A673 (cell line): ENCODE data around the gene F7. TPM values are rescaled to one million over a fixed set of nuclear protein-coding genes. Genes with fewer than 3 reads are reported as not detected.

Experiments used
- BruUV-seq: library from RNA; stranded (reverse); fragments of 400-500 nt; replicated peaks from 2 replicates; lab custom pipeline; 2021; lab: Mats Ljungman, UMichigan
- CTCF ChIA-PET: fragments of 300-600 bp; sonication (Branson Sonifier 250); formaldehyde crosslinking; loops from one replicate; lab custom pipeline; 2022; ENCODE audit warnings: antibody characterized with exemption; lab: Charles Lee
- POLR2A ChIA-PET: fragments of 300-600 bp; sonication (Branson Sonifier 250); formaldehyde crosslinking; loops from one replicate; lab custom pipeline; 2022; ENCODE audit warnings: antibody characterized with exemption; ENCODE audit not compliant: low non-redundant PET; lab: Charles Lee
- DNase-seq: peaks from one replicate; pipeline ENCODE4 v3.0.0-alpha.2; 2015; ENCODE audit warnings: low spot score
- H3K27ac ChIP-seq: fragments of 200-600 bp; sonication (generic); 2 replicates; pipeline ENCODE4 v1.5.1; 2016; ENCODE audit warnings: mixed run types, low read depth, mild to moderate bottlenecking, mixed read lengths, antibody characterized with exemption, low read length; ENCODE audit not compliant: poor library complexity, severe bottlenecking
- H3K27me3 ChIP-seq: fragments of 200-600 bp; sonication (generic); replicated peaks from 2 replicates; pipeline ENCODE4 v1.6.1; 2017; ENCODE audit warnings: mixed run types, low read depth, mild to moderate bottlenecking, mixed read lengths, antibody characterized with exemption, low read length; ENCODE audit not compliant: insufficient read depth, poor library complexity
- H3K36me3 ChIP-seq: fragments of 200-600 bp; sonication (generic); 2 replicates; pipeline ENCODE4 v1.6.1; 2016; ENCODE audit warnings: mixed run types, mild to moderate bottlenecking, mixed read lengths, antibody characterized with exemption, low read length; ENCODE audit not compliant: insufficient read depth, poor library complexity, severe bottlenecking
- H3K4me1 ChIP-seq: fragments of 200-600 bp; sonication (generic); 2 replicates; pipeline ENCODE4 v1.6.1; 2017; ENCODE audit warnings: mixed run types, mild to moderate bottlenecking, mixed read lengths, antibody characterized with exemption, low read length; ENCODE audit not compliant: insufficient read depth, poor library complexity, severe bottlenecking
- H3K4me3 ChIP-seq: fragments of 200-600 bp; sonication (generic); 2 replicates; pipeline ENCODE4 v1.5.1; 2016; ENCODE audit warnings: low read depth, mixed run types, mild to moderate bottlenecking, mixed read lengths, low read length; ENCODE audit not compliant: poor library complexity, severe bottlenecking
- H3K9me3 ChIP-seq: fragments of 200-600 bp; sonication (generic); 2 replicates; pipeline ENCODE4 v1.6.1; 2016; ENCODE audit warnings: mixed run types, low read depth, mild to moderate bottlenecking, mixed read lengths, antibody characterized with exemption, low read length; ENCODE audit not compliant: poor library complexity, severe bottlenecking
- CTCF ChIP-seq: fragments of 300-800, 200-600 bp; sonication (generic); conservative IDR thresholded peaks from 2 replicates; pipeline ENCODE4 v1.5.1; 2017; ENCODE audit warnings: low read depth, mild to moderate bottlenecking, antibody characterized with exemption, low read length, moderate library complexity, mixed read lengths
- EZH2 ChIP-seq: fragments of 200-600 bp; sonication (generic); IDR thresholded peaks from 2 replicates; pipeline ENCODE4 v1.6.1; 2017; ENCODE audit warnings: borderline replicate concordance, low read depth, mild to moderate bottlenecking, mixed read lengths, antibody characterized with exemption, low read length; ENCODE audit not compliant: poor library complexity, severe bottlenecking
- intact Hi-C: fragments of 100-400 bp; cut with micrococcal nuclease; formaldehyde crosslinking; loops from one replicate; pipeline ENCODE4 v1.10.0; 2022; ENCODE audit not compliant: unreplicated experiment
- total RNA-seq: library from RNA; stranded (reverse); gene quantifications from 2 replicates; pipeline ENCODE4 v1.2.3, GENCODE V29; 2021

Gene F7
- total RNA-seq, 1 experiment from 2014 or later: not detected

DNA sequence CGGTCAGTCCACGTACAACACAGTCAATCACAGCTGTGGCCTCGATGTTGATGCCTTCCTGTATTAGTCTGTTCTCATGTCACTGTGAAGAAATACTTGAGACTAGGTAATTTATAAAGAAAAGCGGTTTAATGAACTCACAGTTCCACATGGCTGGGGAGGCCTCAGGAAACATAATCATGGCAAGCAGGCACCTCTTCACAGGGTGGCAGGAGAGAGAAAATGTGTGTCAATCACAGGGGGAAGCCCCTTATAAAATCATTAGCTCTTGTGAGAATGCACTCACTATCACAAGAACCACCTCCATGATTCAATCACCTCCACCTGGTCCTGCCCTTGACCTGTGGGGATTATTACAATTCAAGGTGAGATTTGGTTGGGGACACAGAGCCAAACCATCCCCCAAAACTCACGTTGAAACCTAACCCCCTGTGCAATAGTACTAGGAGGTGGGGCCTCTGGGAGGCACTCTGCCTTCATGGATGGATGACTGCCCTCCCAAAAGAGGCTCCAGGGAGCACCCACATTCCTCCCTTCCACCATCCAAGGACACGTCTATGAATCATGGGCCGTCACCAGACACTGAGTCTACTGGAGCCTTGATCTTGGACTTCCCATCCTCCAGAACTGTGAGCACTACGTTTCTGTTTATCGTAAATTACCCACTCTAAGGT lies 50.5 kb downstream of the F7 start:
- intact Hi-C loops: no loop called here

DNA sequence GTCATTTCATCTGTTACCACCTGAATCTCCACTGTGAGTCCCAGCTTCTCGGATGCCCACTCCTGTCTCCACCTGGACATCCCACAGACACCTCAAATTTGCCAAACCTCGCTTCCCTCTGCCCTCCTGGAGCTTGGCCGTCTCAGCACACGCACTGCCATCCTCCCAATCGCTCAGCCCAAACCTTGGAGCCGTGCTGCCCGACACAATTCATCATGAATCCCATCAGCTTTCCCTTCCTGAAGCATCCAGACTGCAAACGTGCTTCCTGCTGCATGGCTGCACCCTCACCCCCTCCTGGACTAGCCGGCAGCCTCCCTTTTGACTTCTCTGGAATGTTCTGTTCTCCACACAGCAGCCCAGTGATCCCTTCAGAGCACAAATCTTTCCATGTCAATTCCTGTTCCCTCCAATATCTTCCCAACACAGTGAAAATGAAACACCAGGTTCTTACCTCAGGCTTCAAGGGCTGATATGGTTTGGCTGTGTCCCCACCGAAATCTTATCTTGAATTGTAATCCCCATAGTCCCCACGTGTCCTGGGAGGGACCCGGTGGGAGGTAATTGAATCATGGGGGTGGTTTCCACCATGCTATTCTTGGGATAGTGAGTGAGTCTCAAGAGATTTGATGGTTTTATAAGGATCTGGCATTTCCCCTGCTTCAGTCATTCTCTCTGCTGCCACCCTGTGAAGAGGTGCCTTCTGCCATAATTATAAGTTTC lies 51.8 kb downstream of the F7 start:
- intact Hi-C loops: no loop called here
- Histone ChIP-seq H3K4me3 (no peak overlapping the region), H3K9me3 (no peaks in the 10 kb centered on the region), H3K27me3 (no peaks in the 10 kb centered on the region), H3K4me1 (peaks cover 28% of the 10 kb centered on the region), H3K27ac (no peak overlapping the region), H3K36me3 (no peaks in the 10 kb centered on the region)
- no peak for TF ChIP-seq CTCF
- no peak for TF ChIP-seq EZH2
- DNase-seq: peak; percentile 64
- ChIA-PET CTCF (no interaction called here), POLR2A (no interaction called here)
- no TSS peak for BruUV-seq

More for the DNA sequence above, 50.5 kb downstream of the F7 start:
- H3K27me3 ChIP-seq: no peaks in the 10 kb centered on the region
- H3K27ac ChIP-seq: no peak overlapping the region
- peaks cover 33% of the 10 kb centered on the region for H3K4me1 ChIP-seq
- no peak overlapping the region for H3K4me3 ChIP-seq
- no peaks in the 10 kb centered on the region for H3K36me3 ChIP-seq
- no peaks in the 10 kb centered on the region for H3K9me3 ChIP-seq
- TF ChIP-seq EZH2 (no peak), CTCF (no peak)
- ChIA-PET CTCF (no interaction called here), POLR2A (no interaction called here)
- no peak for DNase-seq
- BruUV-seq: no TSS peak

DNA sequence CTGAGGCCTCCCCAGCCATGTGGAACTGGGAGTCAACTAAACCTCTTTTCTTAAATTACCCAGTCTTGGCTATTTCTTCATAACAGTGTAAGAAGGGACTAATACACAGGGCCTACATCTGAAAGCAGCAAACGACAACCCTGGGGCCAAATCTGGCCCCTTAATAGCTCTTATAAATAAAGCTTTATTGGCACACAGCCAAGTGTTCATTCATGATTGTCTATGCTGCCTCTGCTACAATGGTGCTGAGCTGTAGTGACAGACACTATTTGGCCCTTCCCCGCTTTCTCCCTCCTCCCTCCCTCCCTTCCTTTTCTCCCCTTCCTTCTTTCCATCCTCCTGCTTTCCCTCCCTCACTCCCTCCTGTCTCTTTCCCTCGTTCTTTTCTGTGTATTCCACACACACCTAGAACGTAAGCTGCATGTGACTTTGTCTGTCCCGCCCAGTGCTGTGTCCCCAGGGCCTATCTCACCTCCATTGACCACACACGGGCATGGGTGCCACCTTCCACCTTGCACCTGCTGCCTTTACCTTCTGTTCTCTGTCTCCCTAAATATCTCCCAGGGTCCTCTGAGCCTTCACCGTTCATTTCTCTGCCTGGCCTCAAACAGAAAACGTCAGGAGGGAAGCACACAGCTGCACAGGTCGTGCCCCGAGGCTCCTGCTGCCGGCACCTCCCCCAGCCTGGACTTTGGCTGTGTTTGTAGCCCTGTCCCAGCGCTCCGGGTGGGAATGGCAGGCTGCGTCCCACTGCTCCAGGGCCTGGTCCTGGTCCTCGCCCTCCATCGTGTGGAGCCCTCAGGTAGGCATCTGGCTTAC lies 52.5 kb downstream of the F7 start, which contains the start of gene PROZ:
PROZ (plus strand) TSS at position 720 of the 819 bp plus-strand sequence; CDS start at position 733, 13 bp downstream.
- BruUV-seq: no TSS peak

More for the DNA sequence above, 52.5 kb downstream of the F7 start, which contains the start of gene PROZ:
- no peak within 1 kb of the TSS for H3K4me3 ChIP-seq
- no peak for DNase-seq
- intact Hi-C loops: no loop called here
- POLR2A ChIA-PET: no interaction called here
- H3K36me3 ChIP-seq: no peaks in the 10 kb centered on the region
- H3K27me3 ChIP-seq: no peaks in the 10 kb centered on the region
- CTCF ChIA-PET: no interaction called here
- no peaks in the 10 kb centered on the region for H3K9me3 ChIP-seq
- TF ChIP-seq EZH2 (no peak), CTCF (no peak)
- H3K27ac ChIP-seq: peak within 1 kb of the TSS; percentile 30
- H3K4me1 ChIP-seq: peaks cover 20% of the 10 kb centered on the region
